ENCODE data around the gene RASGRP2.

The RASGRP2 gene

DNA sequence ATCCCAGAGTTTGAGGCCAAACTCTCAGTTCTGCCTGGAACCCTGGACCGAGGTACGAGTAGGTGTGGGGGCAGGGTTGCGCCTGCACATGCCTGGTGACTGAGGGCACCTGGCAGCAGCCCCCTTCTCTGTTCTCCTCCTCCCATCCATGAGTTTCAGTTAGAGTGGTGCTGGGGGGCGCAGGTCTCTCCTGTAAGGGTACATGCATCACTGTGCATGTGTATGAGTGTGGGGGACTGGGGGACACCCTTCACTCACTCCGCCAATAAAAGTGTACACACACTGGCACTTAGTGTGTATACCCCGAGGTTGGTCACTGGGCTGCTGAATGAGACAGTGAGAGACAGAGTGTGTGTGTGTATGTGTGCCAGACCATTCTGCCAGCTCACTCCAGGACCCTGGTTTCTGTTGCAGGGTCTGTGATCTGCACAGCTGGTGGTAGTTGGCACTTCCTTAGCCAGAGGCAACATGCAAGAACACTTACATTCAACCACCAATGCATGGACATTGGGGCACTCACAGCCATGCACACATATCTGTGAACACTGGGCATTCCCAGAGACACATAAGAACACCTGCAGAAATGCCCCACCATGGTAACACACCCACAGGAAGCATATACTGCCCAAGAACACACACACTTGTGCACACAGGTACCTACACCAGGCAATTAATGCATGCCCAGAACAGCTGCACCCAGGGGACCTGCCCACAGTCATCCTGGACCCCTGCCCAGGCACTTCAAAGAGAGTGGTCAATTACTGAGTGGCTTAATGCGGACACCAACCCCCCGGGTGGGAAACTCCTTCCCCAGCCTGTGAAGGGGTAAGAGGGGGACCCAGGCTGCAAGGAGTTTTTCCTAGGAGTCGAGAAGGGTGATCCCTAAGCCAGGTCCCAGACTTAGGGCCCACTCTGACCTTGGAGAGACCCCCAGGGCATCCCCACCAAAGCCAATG is 19.8 kb downstream of the RASGRP2 start:
- TF ChIP-seq, protein P1, sequence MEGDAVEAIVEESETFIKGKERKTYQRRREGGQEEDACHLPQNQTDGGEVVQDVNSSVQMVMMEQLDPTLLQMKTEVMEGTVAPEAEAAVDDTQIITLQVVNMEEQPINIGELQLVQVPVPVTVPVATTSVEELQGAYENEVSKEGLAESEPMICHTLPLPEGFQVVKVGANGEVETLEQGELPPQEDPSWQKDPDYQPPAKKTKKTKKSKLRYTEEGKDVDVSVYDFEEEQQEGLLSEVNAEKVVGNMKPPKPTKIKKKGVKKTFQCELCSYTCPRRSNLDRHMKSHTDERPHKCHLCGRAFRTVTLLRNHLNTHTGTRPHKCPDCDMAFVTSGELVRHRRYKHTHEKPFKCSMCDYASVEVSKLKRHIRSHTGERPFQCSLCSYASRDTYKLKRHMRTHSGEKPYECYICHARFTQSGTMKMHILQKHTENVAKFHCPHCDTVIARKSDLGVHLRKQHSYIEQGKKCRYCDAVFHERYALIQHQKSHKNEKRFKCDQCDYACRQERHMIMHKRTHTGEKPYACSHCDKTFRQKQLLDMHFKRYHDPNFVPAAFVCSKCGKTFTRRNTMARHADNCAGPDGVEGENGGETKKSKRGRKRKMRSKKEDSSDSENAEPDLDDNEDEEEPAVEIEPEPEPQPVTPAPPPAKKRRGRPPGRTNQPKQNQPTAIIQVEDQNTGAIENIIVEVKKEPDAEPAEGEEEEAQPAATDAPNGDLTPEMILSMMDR (IDR thresholded peaks at IDR 0.05) = no peak
- Histone ChIP-seq H3K27me3 (peaks cover 40% of the 10 kb centered on the region), H3K36me3 (peaks cover 38% of the 10 kb centered on the region), H3K4me1 (ENCODE audit: control insufficient read depth in 1 of 2, insufficient read depth in 1 of 2, low read depth in 1 of 2, low read length in 1 of 2) (peaks cover 0 to 6% of the 10 kb centered on the region in 2 experiments), H3K27ac (no peak overlapping the region), H3K4me3 (ENCODE audit: low read depth in 1 of 2, low read length in 1 of 2) (peak overlapping the region; percentile 59 to 90), H3K9me3 (no peaks in the 10 kb centered on the region)

DNA sequence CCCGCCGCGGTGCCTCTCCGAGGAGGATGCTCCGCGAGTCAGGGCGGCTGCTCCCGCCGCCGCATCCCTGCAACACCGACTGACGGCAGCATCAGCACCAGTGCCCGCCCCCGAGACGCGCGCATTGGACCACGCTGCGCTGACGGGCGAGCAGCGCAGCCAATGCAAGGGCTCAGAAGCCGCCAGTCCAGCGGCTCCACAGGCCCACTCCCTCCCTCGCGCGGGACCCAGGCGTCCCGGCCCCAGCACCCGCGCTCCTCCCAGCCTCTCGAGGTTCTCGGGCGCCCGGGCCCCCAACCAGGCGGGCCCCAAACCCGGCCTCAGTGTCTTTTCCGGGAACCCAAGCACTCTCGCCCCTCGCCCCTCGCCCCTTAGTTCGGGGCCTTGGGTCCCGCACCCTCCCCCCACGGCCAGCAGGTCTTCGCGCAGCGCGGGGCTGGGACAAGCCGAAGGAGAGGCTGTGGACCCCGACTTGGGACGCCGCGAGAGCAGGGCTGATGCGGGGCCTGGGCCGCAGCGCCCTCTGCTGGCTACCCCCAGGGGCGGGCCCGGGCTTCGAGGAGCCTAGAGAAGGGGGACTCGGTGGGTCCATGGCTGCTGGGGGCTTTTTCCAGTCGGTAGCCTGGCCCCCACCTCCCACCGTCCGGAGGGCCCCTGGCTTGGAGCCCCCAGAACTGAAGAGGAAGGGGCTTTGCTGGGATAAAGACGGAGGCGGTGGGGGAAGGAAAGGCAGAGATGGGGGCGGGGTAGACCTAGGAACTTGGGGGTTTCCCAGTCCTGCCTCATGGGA is 20.6 kb downstream of the RASGRP2 start, which contains the start of gene NRXN2:
Gene NRXN2, minus strand, starts transcription at position 81 of the 790 bp plus-strand sequence. CDS start 9,498 bp downstream, outside the sequence.
- peaks cover 0 to 6% of the 10 kb centered on the region in 2 experiments for H3K4me1 ChIP-seq (ENCODE audit: control insufficient read depth in 1 of 2, insufficient read depth in 1 of 2, low read depth in 1 of 2, low read length in 1 of 2)
- peak within 1 kb of the TSS; percentile 59 to 90 for H3K4me3 ChIP-seq (ENCODE audit: low read depth in 1 of 2, low read length in 1 of 2)
- H3K36me3 ChIP-seq = peaks cover 29% of the 10 kb centered on the region
- H3K27ac ChIP-seq = peak within 1 kb of the TSS; percentile 66
- TF ChIP-seq, protein P1 (IDR thresholded peaks at IDR 0.05) = peak; percentile 87
- no peaks in the 10 kb centered on the region for H3K9me3 ChIP-seq
- H3K27me3 ChIP-seq = peaks cover 49% of the 10 kb centered on the region

DNA sequence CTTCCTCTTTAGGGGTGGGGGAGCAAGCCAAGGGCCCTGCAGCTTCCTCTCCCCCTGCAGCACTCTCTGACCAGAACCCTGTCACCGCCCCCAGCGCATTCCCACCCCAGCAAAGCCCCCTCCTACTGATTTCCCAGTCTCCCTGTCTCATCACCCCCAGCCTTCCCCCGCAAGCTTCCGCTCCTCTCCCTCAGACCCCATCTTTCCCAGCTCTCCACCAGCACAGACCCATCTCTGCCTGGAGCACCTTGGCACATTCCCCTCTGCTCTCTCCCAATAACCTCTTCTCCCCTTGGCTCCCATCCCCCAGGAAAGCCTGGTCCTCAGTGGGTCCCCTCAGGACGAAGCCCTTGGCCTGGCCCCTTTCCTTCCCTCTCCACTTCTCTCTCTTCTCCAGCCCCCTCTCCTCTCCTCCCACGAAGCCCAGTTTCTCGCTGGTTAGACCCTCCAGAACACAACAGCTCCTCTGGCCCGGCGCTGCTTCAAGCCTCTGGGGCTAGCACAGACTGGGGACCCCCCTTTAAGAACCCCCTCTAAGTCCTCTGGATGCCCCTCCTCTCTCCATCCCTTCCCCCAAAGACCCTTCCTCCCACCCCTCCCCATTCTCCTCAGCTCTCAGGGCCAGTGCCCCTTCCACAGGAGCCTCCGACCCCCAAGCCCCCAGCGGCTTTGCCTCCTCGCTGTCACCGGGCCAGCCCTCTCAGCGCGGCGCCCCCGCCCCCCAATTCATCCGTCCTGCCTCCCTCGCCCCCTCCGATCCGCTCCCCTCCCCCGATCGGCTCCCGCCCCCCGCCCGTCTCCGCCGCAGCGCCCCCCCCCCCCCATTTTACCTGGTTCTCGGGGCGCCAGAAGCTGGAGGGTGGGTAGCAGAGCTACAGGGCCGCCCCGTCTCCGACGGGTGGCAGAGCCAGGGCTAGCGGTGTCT is 21.5 kb downstream of the RASGRP2 start:
- no peaks in the 10 kb centered on the region for H3K9me3 ChIP-seq
- H3K27ac ChIP-seq = no peak overlapping the region
- H3K4me1 ChIP-seq (ENCODE audit: control insufficient read depth in 1 of 2, insufficient read depth in 1 of 2, low read depth in 1 of 2, low read length in 1 of 2) = peaks cover 0 to 6% of the 10 kb centered on the region in 2 experiments
- TF ChIP-seq, protein P1 (IDR thresholded peaks at IDR 0.05) = no peak
- H3K27me3 ChIP-seq = peaks cover 58% of the 10 kb centered on the region
- H3K36me3 ChIP-seq = peaks cover 20% of the 10 kb centered on the region
- peak overlapping the region in 1 of 2 experiments; percentile 90 for H3K4me3 ChIP-seq (ENCODE audit: low read depth in 1 of 2, low read length in 1 of 2)

DNA sequence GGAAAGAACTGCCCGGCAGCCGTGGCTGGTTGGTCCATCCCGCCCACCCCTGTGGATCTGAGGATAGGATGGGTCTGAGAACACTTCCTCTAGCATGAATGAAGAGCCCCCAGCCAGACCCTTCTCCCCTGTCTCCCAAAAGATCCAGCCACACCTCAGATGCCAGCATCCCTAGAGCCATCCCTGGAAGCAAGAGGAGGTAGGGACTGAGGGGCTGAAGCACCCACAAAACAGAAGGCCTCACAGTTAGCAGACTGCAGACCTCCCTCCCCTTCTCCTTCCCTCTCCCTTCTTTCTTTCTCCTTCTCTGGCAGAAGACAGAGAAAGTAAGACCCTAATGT is 22.6 kb downstream of the RASGRP2 start:
- no peak overlapping the region for H3K4me3 ChIP-seq (ENCODE audit: low read depth in 1 of 2, low read length in 1 of 2)
- H3K27ac ChIP-seq = no peak overlapping the region
- H3K9me3 ChIP-seq = no peaks in the 10 kb centered on the region
- peaks cover 68% of the 10 kb centered on the region for H3K27me3 ChIP-seq
- TF ChIP-seq, protein P1 (IDR thresholded peaks at IDR 0.05) = no peak
- peaks cover 9% of the 10 kb centered on the region for H3K36me3 ChIP-seq
- peaks cover 0 to 6% of the 10 kb centered on the region in 2 experiments for H3K4me1 ChIP-seq (ENCODE audit: control insufficient read depth in 1 of 2, insufficient read depth in 1 of 2, low read depth in 1 of 2, low read length in 1 of 2)
